ENCODE data around the gene TMEM98. TPM values are rescaled to one million over a fixed set of nuclear protein-coding genes. Genes with fewer than 3 reads are reported as not detected.

Gene TMEM98
- total RNA-seq, 1 donor from 2014 or later: 50.6 TPM

GRCh38 chr17:32901743-32902142 is 26.2 kb upstream of the TMEM98 start:
- no peak overlapping the region for H3K27ac ChIP-seq
- no peak for DNase-seq (ENCODE audit: low spot score in 2 of 2)
- no peak overlapping the region for H3K4me3 ChIP-seq
- no peaks in the 10 kb centered on the region for H3K4me1 ChIP-seq
- H3K27me3 ChIP-seq: no peaks in the 10 kb centered on the region
- no peaks in the 10 kb centered on the region for H3K36me3 ChIP-seq
- no peak for TF ChIP-seq CTCF (IDR thresholded peaks at IDR 0.05)
- no peaks in the 10 kb centered on the region for H3K9me3 ChIP-seq
- intact Hi-C loops (cut with DNase I): loop anchor here (10.0 kb wide), 1 partner anchor 237 kb away; no protein-coding TSS in a partner anchor

GRCh38 chr17:32903774-32904673 is 23.9 kb upstream of the TMEM98 start:
- H3K9me3 ChIP-seq: no peaks in the 10 kb centered on the region
- intact Hi-C loops (cut with DNase I): loop anchor here (10.0 kb wide), 1 partner anchor 239 kb away; no protein-coding TSS in a partner anchor
- no peaks in the 10 kb centered on the region for H3K36me3 ChIP-seq
- H3K27me3 ChIP-seq: no peaks in the 10 kb centered on the region
- DNase-seq (ENCODE audit: low spot score in 2 of 2): no peak
- H3K4me1 ChIP-seq: no peaks in the 10 kb centered on the region
- TF ChIP-seq CTCF (IDR thresholded peaks at IDR 0.05): no peak
- no peak overlapping the region for H3K27ac ChIP-seq
- H3K4me3 ChIP-seq: no peak overlapping the region

- Histone ChIP-seq H3K9me3 (no peaks in the 10 kb centered on the region), H3K4me1 (no peaks in the 10 kb centered on the region), H3K4me3 (no peak overlapping the region), H3K36me3 (no peaks in the 10 kb centered on the region), H3K27me3 (no peaks in the 10 kb centered on the region), H3K27ac (no peak overlapping the region)
- DNase-seq (ENCODE audit: low spot score in 2 of 2): no peak
- TF ChIP-seq CTCF (IDR thresholded peaks at IDR 0.05): no peak
- intact Hi-C loops (cut with DNase I): loop anchor here (10.0 kb wide), 1 partner anchor 240 kb away; no protein-coding TSS in a partner anchor
Observed at GRCh38 chr17:32904891-32905290, 23.1 kb upstream of the TMEM98 start.

GRCh38 chr17:32907583-32907982 is 20.4 kb upstream of the TMEM98 start:
- intact Hi-C loops (cut with DNase I): loop anchor here (10.0 kb wide), 1 partner anchor 243 kb away; no protein-coding TSS in a partner anchor
- Histone ChIP-seq H3K27me3 (no peaks in the 10 kb centered on the region), H3K4me3 (no peak overlapping the region), H3K36me3 (no peaks in the 10 kb centered on the region), H3K27ac (no peak overlapping the region), H3K4me1 (peaks cover 0 to 12% of the 10 kb centered on the region in 2 donors), H3K9me3 (no peaks in the 10 kb centered on the region)
- no peak for TF ChIP-seq CTCF (IDR thresholded peaks at IDR 0.05)
- DNase-seq (ENCODE audit: low spot score in 2 of 2): no peak

GRCh38 chr17:32909787-32910369 is 18.1 kb upstream of the TMEM98 start:
- intact Hi-C loops (cut with DNase I): loop anchor here (1.0 to 10.0 kb wide), 3 partner anchors 33 to 245 kb away; partner anchors contain the start of gene MYO1D
- H3K27ac ChIP-seq: peak overlapping the region in 1 of 2 donors; percentile 13
- no peaks in the 10 kb centered on the region for H3K27me3 ChIP-seq
- peaks cover 0 to 12% of the 10 kb centered on the region in 2 donors for H3K4me1 ChIP-seq
- no peaks in the 10 kb centered on the region for H3K36me3 ChIP-seq
- DNase-seq (ENCODE audit: low spot score in 2 of 2): peak in 1 of 2 donors; percentile 93
- no peak overlapping the region for H3K4me3 ChIP-seq
- peak; percentile 66 to 86 (median 79) for TF ChIP-seq CTCF (IDR thresholded peaks at IDR 0.05)
- H3K9me3 ChIP-seq: no peaks in the 10 kb centered on the region
